H9 (cell line): Measurements from ENCODE around the gene NECTIN4. TPM values are rescaled to one million over a fixed set of nuclear protein-coding genes. Genes with fewer than 3 reads are reported as not detected.

ENCODE experiments used
- DNase-seq: peaks from one replicate; pipeline ENCODE4 v3.0.0-alpha.2; 2017
- H2AFZ ChIP-seq: one replicate; pipeline ENCODE4 v1.6.1; 2013; ENCODE audit warnings: mild to moderate bottlenecking, low read length, control low read depth, moderate library complexity
- H2AK5ac ChIP-seq: 2 replicates; pipeline ENCODE4 v1.6.1; 2013; ENCODE audit warnings: low read length, control low read depth, mixed read lengths; ENCODE audit not compliant: insufficient read length
- H2BK120ac ChIP-seq: one replicate; pipeline ENCODE4 v1.6.1; 2013; ENCODE audit warnings: low read depth, mild to moderate bottlenecking, low read length, control low read depth, inconsistent platforms; ENCODE audit not compliant: poor library complexity, severe bottlenecking
- H2BK12ac ChIP-seq: 2 replicates; pipeline ENCODE4 v1.6.1; 2013; ENCODE audit warnings: low read length, control low read depth, mixed read lengths, low read depth; ENCODE audit not compliant: insufficient read length
- H2BK15ac ChIP-seq: 2 replicates; pipeline ENCODE4 v1.6.1; 2013; ENCODE audit warnings: low read depth, low read length, control low read depth
- H2BK20ac ChIP-seq: one replicate; pipeline ENCODE4 v1.6.1; 2013; ENCODE audit warnings: low read depth, mild to moderate bottlenecking, low read length, control low read depth, inconsistent platforms; ENCODE audit not compliant: poor library complexity, severe bottlenecking
- H2BK5ac ChIP-seq: 2 replicates; pipeline ENCODE4 v1.6.1; 2013; ENCODE audit warnings: low read length, control low read depth, mixed read lengths; ENCODE audit not compliant: insufficient read length
- H3K14ac ChIP-seq: 2 replicates; pipeline ENCODE4 v1.6.1; 2013; ENCODE audit warnings: low read length, control low read depth; ENCODE audit not compliant: insufficient read depth
- H3K18ac ChIP-seq: 2 replicates; pipeline ENCODE4 v1.6.1; 2013; ENCODE audit warnings: low read depth, mild to moderate bottlenecking, mixed read lengths, low read length, control low read depth; ENCODE audit not compliant: insufficient read length
- H3K23ac ChIP-seq: 2 replicates; pipeline ENCODE4 v1.6.1; 2013; ENCODE audit warnings: low read length, control low read depth, mixed read lengths, low read depth; ENCODE audit not compliant: insufficient read length
- H3K23me2 ChIP-seq: 2 replicates; pipeline ENCODE4 v1.6.1; 2013; ENCODE audit warnings: low read depth, mild to moderate bottlenecking, mixed read lengths, low read length, control low read depth; ENCODE audit not compliant: insufficient read length, poor library complexity, severe bottlenecking
- H3K27ac ChIP-seq: 2 replicates; pipeline ENCODE4 v1.5.1; 2013; ENCODE audit warnings: low read length, control low read depth, mixed read lengths, low read depth; ENCODE audit not compliant: insufficient read length
- H3K27me3 ChIP-seq: 2 replicates; pipeline ENCODE4 v1.6.1; 2013; ENCODE audit warnings: low read length, control low read depth, inconsistent platforms; ENCODE audit not compliant: insufficient read depth
- H3K4ac ChIP-seq: 2 replicates; pipeline ENCODE4 v1.6.1; 2013; ENCODE audit warnings: low read depth, mild to moderate bottlenecking, control low read depth, inconsistent platforms, low read length, moderate library complexity
- H3K4me1 ChIP-seq: 2 replicates; pipeline ENCODE4 v1.6.1; 2013; ENCODE audit warnings: low read length, control low read depth, inconsistent platforms; ENCODE audit not compliant: insufficient read depth
- H3K4me2 ChIP-seq: 2 replicates; pipeline ENCODE4 v1.6.1; 2013; ENCODE audit warnings: low read length, control low read depth, mixed read lengths; ENCODE audit not compliant: insufficient read length, insufficient read depth
- H3K56ac ChIP-seq: 2 replicates; pipeline ENCODE4 v1.6.1; 2013; ENCODE audit warnings: low read depth, mild to moderate bottlenecking, mixed read lengths, low read length, control low read depth; ENCODE audit not compliant: insufficient read length
- H3K79me1 ChIP-seq: 2 replicates; pipeline ENCODE4 v1.6.1; 2013; ENCODE audit warnings: low read depth, mild to moderate bottlenecking, moderate library complexity, low read length, control low read depth, inconsistent platforms; ENCODE audit not compliant: insufficient read depth, poor library complexity, severe bottlenecking
- H3K79me2 ChIP-seq: 2 replicates; pipeline ENCODE4 v1.6.1; 2013; ENCODE audit warnings: low read length, control low read depth, inconsistent platforms; ENCODE audit not compliant: insufficient read depth
- H3K9ac ChIP-seq: 2 replicates; pipeline ENCODE4 v1.6.1; 2013; ENCODE audit warnings: low read length, control low read depth, mixed read lengths; ENCODE audit not compliant: insufficient read length; ENCODE audit errors: extremely low read depth
- H3K9me3 ChIP-seq: one replicate; pipeline ENCODE4 v1.6.1; 2013; ENCODE audit warnings: low read depth, low read length, inconsistent platforms; ENCODE audit not compliant: control insufficient read depth
- H3T11ph ChIP-seq: one replicate; pipeline ENCODE4 v1.6.1; 2013; ENCODE audit warnings: mild to moderate bottlenecking, low read length, control low read depth, inconsistent platforms
- H4K20me1 ChIP-seq: one replicate; pipeline ENCODE4 v1.6.1; 2013; ENCODE audit not compliant: control insufficient read depth, insufficient read length, insufficient read depth
- H4K5ac ChIP-seq: 2 replicates; pipeline ENCODE4 v1.6.1; 2013; ENCODE audit warnings: low read depth, mild to moderate bottlenecking, mixed read lengths, low read length, control low read depth; ENCODE audit not compliant: insufficient read length
- H4K8ac ChIP-seq: replicated peaks from 2 replicates; pipeline ENCODE4 v1.6.1; 2013; ENCODE audit warnings: low read length, control low read depth, mixed read lengths, low read depth; ENCODE audit not compliant: insufficient read length
- H4K91ac ChIP-seq: 2 replicates; pipeline ENCODE4 v1.6.1; 2013; ENCODE audit warnings: low read depth, mild to moderate bottlenecking, moderate library complexity, mixed read lengths, low read length, control low read depth; ENCODE audit not compliant: insufficient read length
- H3K27ac Mint-ChIP-seq, 3 experiments: 2 replicates in 2 of 3; 3 replicates in 1 of 3; pipeline ENCODE4 v1.8.0; 2020 to 2021; ENCODE audit warnings: mixed read lengths in 3 of 3, mild to moderate bottlenecking in 1 of 3, moderate library complexity in 1 of 3
- H3K27me3 Mint-ChIP-seq: 2 replicates; pipeline ENCODE4 v1.8.0; 2021; ENCODE audit warnings: low read depth, mild to moderate bottlenecking, moderate library complexity, mixed read lengths
- H3K36me3 Mint-ChIP-seq, 3 experiments: 2 replicates in 2 of 3; 3 replicates in 1 of 3; pipeline ENCODE4 v1.8.0; 2020 to 2021; ENCODE audit warnings: low read depth in 3 of 3, mixed read lengths in 3 of 3; ENCODE audit not compliant: insufficient read depth in 1 of 3
- H3K4me1 Mint-ChIP-seq, 2 experiments: 2 replicates each; pipeline ENCODE4 v1.8.0; 2020; ENCODE audit warnings: mixed read lengths in 2 of 2
- H3K4me3 Mint-ChIP-seq, 2 experiments: 2 replicates in 1 of 2; 3 replicates in 1 of 2; pipeline ENCODE4 v1.8.0; 2020 to 2021; ENCODE audit warnings: mild to moderate bottlenecking in 2 of 2, mixed read lengths in 2 of 2, moderate library complexity in 1 of 2
- H3K9me3 Mint-ChIP-seq, 2 experiments: 2 replicates in 1 of 2; 3 replicates in 1 of 2; pipeline ENCODE4 v1.8.0; 2020; ENCODE audit warnings: mild to moderate bottlenecking in 2 of 2, mixed read lengths in 2 of 2, moderate library complexity in 1 of 2
- total RNA-seq: library from RNA; stranded (reverse); gene quantifications from 2 replicates; pipeline ENCODE4 v1.2.1, GENCODE V29; 2021
- TF ChIP-seq, protein P1 (sequence below): fragments of 200-600 bp; sonication (generic); conservative IDR thresholded peaks from 3 replicates; pipeline ENCODE4 v1.8.0; 2021; ENCODE audit warnings: antibody characterized with exemption, mild to moderate bottlenecking

NECTIN4 gene
- total RNA-seq, 1 experiment from 2014 or later: 0.33 TPM

DNA sequence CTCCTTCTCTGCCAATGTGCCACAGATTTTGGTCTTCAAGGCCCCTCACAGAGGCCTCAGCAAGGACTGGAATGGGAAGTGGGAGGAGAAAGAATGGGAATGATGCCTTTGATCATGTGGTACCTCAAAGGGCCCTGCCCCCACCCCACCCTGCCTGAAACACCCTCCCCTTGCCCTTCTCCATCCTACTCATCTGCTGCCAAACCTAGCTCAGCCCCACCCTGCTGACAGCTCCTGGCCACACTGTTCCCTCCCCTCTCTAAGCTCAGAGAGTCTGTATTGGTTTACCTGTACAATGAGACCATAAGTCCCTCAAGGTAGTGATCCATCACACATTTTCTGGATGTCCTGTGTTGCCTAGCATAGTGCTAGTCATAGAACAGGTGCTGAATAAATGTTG, 12.9 kb downstream of the NECTIN4 start:
- H4K5ac ChIP-seq: no peak overlapping the region
- no peak overlapping the region for H2AK5ac ChIP-seq
- H3K9ac ChIP-seq: no peak overlapping the region
- DNase-seq: no peak
- no peak overlapping the region for H4K91ac ChIP-seq
- H3K56ac ChIP-seq: no peak overlapping the region
- Mint-ChIP-seq H3K36me3 (no peaks in the 10 kb centered on the region), H3K27me3 (no peaks in the 10 kb centered on the region; the same call in none of the 2 replicates), H3K4me1 (peaks cover 19 to 20% of the 10 kb centered on the region in 2 experiments), H3K27ac (no peak overlapping the region), H3K4me3 (no peak overlapping the region), H3K9me3 (no peaks in the 10 kb centered on the region; a peak in 1 of 5 replicates)
- no peaks in the 10 kb centered on the region for H3K4me1 ChIP-seq
- H3K79me1 ChIP-seq: no peaks in the 10 kb centered on the region
- H3K79me2 ChIP-seq: no peaks in the 10 kb centered on the region
- H2BK120ac ChIP-seq: no peak overlapping the region
- no peaks in the 10 kb centered on the region for H3K27me3 ChIP-seq
- no peak overlapping the region for H3K4me2 ChIP-seq
- no peak overlapping the region for H3K23ac ChIP-seq
- H3K14ac ChIP-seq: no peak overlapping the region
- no peaks in the 10 kb centered on the region for H4K20me1 ChIP-seq
- H3T11ph ChIP-seq: no peak overlapping the region
- no peak overlapping the region for H2AFZ ChIP-seq
- H2BK5ac ChIP-seq: no peak overlapping the region
- no peak overlapping the region for H2BK20ac ChIP-seq
- H3K27ac ChIP-seq: no peak overlapping the region
- H4K8ac ChIP-seq: no peak overlapping the region
- TF ChIP-seq, protein P1, sequence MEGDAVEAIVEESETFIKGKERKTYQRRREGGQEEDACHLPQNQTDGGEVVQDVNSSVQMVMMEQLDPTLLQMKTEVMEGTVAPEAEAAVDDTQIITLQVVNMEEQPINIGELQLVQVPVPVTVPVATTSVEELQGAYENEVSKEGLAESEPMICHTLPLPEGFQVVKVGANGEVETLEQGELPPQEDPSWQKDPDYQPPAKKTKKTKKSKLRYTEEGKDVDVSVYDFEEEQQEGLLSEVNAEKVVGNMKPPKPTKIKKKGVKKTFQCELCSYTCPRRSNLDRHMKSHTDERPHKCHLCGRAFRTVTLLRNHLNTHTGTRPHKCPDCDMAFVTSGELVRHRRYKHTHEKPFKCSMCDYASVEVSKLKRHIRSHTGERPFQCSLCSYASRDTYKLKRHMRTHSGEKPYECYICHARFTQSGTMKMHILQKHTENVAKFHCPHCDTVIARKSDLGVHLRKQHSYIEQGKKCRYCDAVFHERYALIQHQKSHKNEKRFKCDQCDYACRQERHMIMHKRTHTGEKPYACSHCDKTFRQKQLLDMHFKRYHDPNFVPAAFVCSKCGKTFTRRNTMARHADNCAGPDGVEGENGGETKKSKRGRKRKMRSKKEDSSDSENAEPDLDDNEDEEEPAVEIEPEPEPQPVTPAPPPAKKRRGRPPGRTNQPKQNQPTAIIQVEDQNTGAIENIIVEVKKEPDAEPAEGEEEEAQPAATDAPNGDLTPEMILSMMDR: no peak
- H3K18ac ChIP-seq: no peak overlapping the region
- H3K4ac ChIP-seq: no peak overlapping the region
- H3K23me2 ChIP-seq: no peaks in the 10 kb centered on the region
- H2BK12ac ChIP-seq: no peak overlapping the region
- no peaks in the 10 kb centered on the region for H3K9me3 ChIP-seq
- no peak overlapping the region for H2BK15ac ChIP-seq
